Hematopoietic multipotent progenitor cell (in vitro differentiated cells): ENCODE results near the gene MAP1LC3A. TPM values are rescaled to one million over a fixed set of nuclear protein-coding genes. Genes with fewer than 3 reads are reported as not detected.
"Not testable (repeated sequence)": the region's sequence is repeated elsewhere in the genome, so short reads cannot be mapped to it uniquely, and the experiment has no call there.

ENCODE experiments used
- DNase-seq, 3 donors: peaks; one replicate each; pipeline ENCODE4 v3.0.0-alpha.2; 2011 to 2015; ENCODE audit warnings: low read depth in 2 of 3, low spot score in 2 of 3
- total RNA-seq: library from RNA; depleted of rRNA; stranded (reverse); fragments of >200 nt; gene quantifications from one replicate; pipeline ENCODE4 v1.2.3, GENCODE V29; 2012

The MAP1LC3A gene
- 5.1 TPM for total RNA-seq

DNA sequence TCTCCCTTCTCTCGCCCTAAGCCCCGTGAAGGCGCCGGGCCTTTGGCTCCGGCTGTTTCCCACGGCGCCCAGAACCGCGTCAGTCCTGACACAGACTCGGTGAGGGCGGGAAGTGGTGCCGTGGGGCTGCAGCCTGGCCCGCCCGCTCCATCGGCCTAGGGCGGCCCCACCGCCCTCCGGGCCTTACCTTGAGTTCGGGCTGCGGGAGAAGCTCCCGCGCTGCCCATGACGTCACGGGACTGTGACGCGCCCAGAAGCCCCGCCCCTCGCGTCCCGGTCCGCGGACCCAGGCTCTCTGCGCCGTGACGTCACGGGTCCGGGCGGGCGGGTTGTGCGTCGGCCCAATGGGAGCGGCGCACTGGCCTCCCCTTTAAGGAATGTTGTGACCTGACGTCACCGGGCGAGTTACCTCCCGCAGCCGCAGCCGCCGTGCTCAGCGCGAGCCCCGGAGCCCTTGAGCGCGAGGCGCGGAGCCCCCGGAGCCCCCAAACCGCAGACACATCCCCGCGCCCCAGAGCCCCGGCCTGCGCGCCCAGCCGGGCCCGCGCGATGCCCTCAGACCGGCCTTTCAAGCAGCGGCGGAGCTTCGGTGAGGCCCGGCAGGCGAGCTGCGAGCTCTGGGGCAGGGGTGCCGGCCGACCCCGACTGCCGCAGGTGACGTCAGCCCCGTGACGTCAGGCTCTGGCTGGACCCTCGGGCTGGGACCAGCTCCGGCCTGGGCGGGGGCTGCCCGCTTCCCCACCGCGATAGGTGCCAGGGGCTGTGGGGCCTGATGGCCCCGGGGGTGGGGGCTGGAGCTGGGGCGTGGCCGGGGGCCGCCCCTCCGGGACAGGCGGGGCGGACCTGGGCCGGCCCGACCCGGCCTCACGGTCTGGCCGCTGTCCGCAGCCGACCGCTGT, at the start of gene MAP1LC3A:
Gene MAP1LC3A, plus strand, starts transcription at position 399 of the 899 bp plus-strand sequence. Its CDS starts 151 bp downstream, at position 550.
- peak; percentile 96 to 98 (median 97) for DNase-seq

DNA sequence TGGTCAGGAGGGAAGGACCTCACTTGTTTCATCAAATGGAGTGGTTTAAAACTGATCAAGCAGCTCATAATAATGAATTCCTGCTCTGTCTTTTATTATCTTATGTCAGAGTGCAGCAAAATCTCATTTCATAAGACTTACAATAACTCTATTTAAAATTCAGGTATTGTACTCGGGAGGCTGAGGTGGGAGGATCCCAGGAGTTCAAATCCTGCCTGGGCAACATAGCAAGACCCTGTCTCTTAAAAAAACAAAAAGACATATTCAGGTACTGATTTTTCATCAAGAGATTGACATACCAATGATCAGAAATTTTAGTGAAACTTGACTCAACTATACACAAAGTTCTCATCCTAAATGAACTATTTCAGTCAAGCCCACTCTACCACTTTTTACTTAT, 47.9 kb upstream of the MAP1LC3A start:
- DNase-seq = no peak

DNA sequence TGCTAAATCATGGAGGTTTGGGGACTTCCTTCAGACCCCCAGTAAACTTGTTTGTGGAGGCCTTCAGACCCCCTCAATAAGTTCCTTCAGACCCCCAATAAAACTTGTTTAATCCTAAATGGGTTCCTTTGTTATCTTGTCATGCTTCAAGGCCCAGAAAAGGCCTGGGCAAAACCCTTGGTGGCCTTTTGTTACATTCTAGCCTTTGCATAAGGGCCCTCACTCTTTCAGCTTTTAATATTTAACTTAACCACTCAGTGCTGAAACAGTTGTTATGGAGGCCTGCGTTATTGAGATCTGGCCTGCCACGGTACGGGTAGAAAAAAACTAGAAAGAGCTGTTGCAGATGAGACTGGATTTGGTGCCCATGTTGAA, 46.6 kb upstream of the MAP1LC3A start:
- no peak for DNase-seq

DNA sequence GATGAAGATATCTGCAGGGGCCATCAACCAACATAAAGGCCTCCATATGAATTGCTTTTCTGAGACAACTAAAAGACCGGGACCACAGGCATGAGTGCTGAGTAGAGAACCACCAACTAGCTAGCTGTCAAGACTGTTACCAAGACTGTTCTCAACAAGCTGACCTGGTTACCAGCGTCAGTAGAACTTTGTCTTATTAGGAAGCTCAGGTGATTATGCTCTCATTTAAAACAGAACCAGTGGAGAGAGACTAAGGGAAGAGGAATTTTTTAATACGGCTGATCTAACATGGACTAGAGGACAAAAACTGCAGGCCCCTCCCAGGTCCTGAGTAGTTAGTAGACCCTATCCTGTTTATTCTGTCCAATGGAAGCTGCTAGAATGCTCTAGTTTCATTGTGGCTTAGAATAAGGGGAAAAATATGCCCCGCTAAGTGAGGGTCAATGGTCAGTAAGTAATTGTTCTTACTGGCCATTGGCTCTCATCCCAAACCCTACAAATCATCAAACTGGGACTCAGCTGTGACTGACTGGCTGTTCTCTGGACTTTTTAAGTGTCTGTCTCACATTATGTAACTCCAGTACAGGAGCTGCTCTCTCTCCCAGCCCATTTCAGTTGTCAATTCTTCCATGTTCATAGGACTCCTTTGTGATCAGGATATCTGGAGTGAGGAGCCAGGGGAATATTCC, 46.1 kb upstream of the MAP1LC3A start:
- DNase-seq = no peak

DNA sequence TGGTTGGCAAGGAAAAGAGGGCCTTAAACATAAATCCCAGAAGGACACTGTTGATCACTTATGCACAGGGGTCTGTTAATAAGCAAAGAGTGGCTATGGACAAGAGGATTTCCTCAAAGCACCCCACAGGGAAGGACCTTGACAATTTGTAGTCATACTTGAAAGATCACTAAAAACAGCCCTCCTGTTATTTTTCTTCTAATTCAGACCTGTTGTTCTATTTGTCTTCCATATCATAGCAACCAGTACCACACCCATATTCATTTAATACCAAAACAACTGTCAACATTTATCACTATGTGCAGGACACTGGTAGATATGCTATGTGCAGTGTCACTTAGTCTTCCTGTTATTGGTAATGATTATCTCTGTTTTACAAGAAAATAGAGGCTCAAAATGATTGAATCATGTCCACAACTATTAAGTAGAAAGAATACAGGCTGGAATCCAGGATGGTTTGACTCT, 45.5 kb upstream of the MAP1LC3A start:
- DNase-seq = peak in 1 of 3 donors; percentile 16

DNA sequence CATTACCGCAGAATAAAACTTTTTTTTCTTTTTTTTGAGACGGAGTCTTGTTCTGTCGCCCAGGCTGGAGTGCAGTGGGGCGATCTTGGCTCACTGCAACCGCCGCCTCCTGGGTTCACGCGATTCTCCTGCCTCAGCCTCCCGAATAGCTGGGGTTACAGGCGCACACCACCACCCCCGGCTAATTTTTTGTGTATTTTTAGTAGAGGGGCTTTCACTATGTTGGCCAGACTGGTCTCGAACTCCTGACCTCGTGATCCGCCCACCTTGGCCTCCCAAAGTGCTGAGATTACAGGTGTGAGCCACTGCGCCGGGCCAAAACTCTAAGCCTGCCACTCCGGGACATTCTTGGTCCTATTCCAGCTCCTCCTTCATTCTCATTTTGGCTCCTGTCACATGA, 44.5 kb upstream of the MAP1LC3A start:
- DNase-seq = not testable (repeated sequence)

DNA sequence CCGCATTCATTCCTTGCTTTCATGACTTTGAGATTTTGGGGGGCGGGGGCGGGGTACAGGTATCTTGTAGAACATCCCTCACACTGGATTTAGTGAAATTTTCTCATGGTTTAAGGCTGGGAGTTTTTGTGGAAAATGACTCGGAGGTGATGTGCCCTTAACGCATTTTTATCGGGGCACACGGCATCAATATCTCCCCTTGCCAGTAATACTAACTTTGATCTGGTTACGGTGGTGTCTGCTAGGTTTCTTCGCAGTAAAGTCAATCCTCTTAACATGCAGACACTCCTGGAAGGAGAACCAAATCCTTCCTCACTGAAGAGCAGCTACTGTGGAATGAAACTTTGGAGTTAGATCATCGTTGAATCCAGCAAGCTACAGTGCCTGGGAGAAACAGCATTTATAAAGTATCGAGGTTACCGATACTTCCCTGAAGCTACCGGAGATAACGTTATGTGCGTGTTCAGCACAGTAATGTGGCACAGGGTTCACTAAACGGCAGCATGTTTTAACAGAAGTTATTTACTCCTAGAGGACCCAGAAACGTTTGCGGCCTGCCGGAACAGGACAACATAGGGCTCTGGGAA, 43.5 kb upstream of the MAP1LC3A start:
- DNase-seq = peak in 1 of 3 donors; percentile 21

DNA sequence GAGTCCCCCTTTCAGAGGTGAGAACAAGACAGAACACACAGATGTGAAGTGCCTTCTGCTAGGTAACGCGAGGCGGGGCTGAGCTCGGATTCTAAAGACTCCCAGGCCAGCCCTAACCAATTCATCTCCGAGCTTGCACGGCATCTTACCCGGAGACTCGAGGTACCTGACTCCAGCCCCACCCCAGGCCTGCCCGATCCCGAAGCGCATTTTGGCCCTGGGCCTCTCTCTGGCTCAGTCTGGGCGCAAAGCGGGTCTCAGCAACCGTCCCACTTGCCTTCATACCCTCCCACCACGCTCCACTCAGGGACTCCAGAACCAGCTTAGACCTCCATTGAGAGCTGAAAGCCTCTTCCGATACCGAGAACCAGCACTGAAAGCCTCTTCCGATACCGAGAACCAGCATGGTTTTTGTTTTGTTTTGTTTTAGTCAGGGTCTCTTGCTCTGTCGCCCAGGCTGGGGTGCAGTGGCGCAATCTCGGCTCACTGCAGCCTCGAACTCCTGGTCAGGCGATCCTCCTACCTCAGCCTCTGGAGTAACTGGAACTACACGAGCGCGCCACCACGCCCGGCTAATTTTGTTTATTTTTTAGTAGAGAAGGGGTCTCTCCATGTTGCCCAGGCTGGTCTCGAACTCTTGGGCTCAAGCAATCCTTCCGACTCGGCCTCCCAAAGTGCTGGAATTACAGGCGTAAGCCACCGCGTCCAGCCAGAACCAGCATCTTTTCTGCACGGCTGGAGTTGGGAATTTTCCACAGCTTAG, 42.9 kb upstream of the MAP1LC3A start:
- peak; percentile 54 to 83 (median 69) for DNase-seq

DNA sequence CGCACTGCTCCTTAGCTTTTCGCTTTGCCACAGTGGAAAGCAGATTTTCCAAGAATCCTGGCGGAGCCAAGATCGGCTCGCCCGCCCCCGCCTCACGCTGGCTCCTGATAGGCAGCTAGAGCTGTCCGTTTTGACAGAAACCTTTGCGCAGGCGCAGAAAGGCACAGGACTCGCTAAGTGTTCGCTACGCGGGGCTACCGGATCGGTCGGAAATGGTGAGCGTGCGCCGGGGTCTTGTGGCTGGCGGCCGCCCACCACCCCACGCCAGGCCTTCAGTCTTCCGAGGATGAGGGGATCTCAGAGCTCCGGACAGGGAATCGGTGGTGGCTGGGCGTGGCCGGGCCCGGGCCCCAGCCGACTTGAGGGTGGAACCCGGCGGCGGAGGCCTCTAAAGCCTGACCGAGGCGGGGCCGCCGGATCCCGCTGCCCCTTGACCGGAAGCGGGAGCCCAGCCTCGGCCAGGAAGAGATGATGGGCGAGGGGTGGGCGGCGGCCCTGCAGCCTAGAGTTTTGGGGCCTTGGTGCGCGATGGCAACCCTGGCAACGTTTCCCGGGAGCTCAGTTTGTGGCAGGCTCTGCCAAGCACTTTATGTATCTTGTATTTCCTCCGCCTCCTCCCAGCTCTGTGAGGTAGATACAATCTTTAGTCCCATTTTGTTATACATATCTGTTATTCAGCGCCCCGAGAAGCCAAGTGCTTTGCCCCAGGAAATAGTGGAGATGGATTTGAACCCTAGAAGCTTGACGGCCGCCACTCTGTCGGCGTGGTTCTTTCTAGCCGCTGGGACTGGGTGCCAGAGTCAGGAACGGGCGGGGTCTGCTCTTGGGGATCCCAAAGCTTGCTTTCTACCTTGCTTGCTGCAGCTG, 42.0 kb upstream of the MAP1LC3A start, which contains the start of gene DYNLRB1:
Gene DYNLRB1, plus strand, starts transcription at position 176 of the 867 bp plus-strand sequence. Its CDS starts 37 bp downstream, at position 213.
- peak; percentile 84 to 97 (median 94) for DNase-seq

DNA sequence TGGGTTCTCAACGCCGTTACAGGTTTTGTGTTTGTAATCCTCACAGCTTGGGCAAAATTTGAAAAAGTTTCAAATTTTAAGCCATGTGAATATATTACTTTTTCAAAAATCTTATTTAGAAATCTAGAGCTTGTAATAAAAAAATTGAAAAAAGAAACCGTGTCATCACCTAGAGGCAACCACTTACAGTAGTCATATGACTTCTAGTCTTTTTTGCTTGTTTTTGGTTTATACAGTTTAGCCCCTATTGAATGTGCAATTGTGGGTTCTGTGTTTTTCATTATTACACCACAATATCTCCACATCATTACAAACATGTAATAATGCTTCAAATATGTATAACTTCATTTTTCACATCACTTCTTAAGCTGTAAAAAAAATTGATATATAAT, 41.4 kb upstream of the MAP1LC3A start:
- DNase-seq = peak in 1 of 3 donors; percentile 16

DNA sequence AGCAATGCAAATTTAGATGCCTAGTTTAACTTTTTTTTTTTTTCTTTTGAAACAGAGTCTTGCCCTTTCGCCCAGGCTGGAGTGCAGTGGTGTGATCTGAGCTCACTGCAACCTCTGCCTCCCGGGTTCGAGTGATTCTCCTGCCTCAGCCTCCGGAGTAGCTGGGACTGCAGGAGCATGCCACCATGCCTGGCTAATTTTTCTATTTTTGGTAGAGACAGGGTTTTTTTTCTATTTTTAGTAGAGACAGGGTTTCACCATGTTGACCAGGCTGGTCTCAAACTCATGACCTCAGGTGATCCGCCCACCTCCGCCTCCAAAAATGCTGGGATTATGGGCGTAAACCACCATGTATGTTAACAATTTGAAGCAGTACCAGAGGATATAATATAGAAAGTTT, 39.7 kb upstream of the MAP1LC3A start:
- DNase-seq = not testable (repeated sequence)

DNA sequence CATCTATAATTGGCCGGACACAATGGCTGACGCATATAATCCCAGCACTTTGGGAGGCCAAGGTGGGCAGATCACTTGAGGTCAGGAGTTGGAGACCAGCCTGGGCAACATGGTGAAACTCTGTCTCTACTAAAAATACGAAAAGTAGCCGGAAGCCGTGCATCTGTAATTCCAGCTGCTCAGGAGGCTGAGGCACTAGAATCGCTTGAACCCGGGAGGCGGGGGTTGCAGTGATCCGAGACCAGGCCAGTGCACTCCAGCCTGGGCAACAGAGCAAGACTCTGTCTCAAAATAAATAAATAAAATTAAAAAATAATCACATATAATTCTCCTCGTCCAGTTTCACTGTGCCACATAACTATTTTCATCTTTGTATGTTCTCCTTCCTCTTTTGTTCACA, 38.7 kb upstream of the MAP1LC3A start:
- DNase-seq = not testable (repeated sequence)

DNA sequence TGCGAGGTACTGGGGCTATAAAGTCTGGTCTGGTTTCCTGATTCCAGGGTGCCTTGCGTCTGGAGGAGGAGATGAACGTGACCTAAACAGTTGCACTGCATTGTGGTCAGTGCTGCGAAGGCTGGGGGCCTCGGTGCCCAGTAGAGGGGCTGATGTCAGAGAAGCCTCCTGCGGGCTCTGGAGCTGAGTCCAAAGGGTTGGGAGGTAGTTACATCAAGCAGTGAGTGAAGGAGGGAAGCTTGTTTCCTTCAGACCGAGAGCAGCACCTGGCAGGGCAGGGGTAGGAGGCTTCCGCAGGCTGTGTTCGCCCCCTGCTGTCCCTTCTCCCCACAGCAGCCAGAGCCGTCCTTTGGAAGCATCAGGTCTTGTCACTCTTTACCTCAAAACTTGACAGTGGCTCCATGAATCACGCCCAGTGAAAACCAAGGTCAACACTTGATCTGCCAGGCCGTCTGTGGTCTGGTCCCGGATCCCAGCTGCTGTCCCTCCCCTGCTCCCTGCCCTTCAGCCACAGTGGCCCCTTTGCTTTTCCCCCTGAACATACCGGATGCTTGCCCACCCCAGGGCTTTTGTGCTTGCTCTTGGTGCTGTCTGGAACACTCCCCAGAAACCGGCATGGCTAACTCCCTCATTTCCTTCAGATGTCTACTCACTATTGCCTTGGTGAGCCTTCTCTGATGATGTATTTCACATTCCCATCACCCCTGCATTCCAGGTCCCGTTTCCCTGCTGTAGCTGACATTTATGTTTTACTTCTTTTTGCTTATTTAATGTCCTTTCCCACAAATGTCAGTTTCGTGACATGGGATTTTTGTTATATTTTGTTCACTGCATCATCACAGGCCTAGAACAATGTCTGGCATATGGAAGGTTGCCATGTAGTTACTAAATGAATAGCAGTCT, 35.3 kb upstream of the MAP1LC3A start:
- peak in 2 of 3 donors; percentile 64 to 67 for DNase-seq

DNA sequence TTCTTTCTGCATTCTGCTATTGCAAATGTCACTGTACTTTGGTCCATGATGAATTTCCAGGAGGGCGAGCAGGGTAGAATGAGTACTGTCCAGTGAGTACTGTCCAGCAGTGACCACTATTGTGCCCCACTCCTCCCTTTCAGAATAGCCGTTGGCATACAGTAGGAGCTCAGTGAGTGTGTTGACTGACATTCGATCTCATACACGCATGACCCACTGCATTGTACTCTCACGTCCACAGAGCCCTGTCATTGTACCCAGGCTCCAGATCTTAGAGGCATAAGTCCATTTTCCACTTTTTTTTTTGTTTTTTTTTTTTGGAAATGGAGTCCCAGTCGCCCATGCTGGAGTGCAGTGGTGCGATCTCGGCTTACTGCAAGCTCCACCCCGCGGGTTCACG, 34.1 kb upstream of the MAP1LC3A start:
- DNase-seq = no peak

DNA sequence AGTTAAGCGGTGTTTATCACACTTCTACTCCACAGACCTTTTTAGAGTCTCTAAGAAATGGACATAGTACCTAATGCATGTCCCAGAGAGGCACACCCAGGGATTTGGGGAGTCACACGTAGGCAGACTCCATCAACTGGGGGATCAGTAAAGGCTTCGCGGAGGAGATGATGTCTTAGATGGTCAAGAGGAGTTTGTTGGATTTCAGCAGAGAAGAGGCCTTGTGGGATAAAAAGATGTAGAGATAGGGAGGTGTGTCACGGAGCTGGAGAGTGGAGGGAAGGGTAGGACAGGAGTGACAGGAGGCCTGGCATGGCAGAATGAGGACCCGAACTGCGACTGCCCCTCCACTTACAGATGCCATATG, 33.2 kb upstream of the MAP1LC3A start:
- DNase-seq = no peak

DNA sequence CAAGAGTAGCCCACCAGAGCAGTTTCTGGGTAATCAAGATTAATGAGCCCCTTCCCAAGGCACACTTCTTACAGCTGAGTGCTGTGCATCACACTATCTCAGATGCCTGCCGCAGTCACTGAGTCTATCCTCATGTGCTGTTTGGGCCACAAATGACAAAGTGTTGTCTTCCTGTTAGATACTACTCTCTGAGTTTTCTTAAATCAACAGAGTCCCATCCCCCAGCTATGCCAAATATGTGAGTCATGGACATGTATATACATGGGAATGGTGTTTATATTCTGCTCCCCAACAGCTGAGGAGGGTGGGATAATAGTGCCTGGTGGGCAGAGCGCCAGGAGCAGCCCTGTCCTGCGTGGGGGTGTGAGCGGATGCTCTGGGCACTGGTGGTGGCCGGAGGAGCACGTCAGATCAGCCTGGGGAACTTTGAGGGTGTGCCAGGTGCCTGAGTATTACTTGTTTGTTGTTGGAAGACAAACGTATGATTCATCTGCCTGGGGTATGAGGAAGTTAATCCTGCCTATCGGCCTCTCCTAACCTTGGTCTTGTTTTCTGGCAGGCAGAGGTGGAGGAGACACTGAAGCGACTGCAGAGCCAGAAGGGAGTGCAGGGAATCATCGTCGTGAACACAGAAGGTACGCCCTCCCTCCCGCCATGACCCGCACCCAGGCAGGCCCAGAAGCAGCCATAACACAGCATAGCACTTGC, 32.7 kb upstream of the MAP1LC3A start:
- DNase-seq = no peak

DNA sequence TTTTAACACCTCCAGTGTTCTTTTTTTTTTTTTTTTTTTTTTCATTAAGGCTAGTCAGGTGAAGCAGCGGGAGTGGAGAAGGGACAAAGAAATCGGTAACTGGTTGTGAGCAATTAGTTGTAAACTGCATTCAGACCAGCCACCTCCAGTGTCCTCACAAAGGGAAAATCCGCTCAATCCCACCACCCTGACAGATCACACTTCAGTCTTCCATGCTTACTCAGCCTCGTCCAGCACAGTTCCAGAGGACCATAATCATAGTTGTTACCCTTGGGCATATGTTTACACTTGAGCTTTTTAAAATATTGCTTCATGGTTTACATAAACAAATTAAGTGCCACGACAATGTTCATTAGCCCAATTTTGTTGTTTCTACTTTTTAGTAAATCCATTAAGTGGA, 32.1 kb upstream of the MAP1LC3A start:
- no peak for DNase-seq

DNA sequence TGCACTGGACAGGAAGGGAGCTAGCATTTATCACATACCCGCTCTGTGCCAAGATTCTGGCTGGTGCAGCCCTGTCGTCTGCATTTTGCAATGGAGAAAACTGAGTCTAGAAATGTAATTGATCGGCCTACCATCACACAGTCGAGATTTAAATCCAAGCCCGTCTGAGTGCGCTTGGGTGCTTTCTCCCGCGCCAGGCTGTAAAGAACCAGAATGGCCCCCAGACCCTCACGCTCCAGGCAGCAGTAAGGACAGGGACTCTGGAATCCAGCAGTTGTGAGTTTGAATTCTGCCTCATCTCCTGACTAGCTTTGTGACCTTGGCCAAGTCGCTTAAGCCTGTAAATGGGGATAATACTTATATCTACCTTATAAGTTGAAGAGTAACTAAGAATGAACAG, 31.5 kb upstream of the MAP1LC3A start:
- DNase-seq = no peak
